Measurements from ENCODE around the gene SPATA9. TPM values are rescaled to one million over a fixed set of nuclear protein-coding genes. Genes with fewer than 3 reads are reported as not detected.

The SPATA9 gene
- total and polyA plus RNA-seq, 9 of the 15 experiments (the other 6 are each of a cell fraction or from before 2014, with no cell fraction given), result 0.16 to 5.5 (median 0.39) TPM; not detected in 3

DNA sequence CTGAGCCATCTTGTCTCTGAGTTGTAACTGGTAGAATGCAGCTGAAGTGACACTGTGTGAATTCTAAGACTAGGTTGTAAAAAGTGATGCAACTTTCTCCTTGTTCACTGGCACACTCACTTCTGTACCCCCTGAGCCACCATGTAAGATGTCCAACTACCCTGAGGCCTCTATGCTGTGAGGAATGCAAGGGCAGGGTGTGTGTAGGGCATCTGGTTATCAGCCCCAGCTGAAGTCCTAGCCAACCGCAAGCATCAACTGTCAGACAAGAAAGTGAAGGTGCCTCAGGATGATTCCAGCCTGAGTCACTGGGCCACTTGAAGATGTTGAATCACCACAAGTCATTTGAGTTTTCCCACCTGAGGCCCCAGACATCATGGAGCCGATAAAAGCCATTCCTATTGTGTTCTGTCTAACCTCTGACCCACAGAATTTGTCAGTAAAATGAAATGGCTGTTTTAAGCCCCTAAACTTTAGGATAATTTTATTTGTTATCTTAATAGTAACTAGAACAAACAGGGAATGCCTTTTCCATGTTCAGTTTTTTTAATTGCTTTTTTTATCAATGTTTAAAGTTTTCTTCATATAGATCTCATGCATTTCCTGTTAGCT, 29.7 kb upstream of the SPATA9 start (continued):
- TF ChIP-seq, protein P1, sequence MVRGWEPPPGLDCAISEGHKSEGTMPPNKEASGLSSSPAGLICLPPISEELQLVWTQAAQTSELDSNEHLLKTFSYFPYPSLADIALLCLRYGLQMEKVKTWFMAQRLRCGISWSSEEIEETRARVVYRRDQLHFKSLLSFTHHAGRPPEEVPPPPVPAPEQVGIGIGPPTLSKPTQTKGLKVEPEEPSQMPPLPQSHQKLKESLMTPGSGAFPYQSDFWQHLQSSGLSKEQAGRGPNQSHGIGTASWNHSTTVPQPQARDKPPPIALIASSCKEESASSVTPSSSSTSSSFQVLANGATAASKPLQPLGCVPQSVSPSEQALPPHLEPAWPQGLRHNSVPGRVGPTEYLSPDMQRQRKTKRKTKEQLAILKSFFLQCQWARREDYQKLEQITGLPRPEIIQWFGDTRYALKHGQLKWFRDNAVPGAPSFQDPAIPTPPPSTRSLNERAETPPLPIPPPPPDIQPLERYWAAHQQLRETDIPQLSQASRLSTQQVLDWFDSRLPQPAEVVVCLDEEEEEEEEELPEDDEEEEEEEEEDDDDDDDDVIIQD (CRISPR knock-in tag; IDR thresholded peaks at IDR 0.05), result no peak
- TF ChIP-seq, protein P2, sequence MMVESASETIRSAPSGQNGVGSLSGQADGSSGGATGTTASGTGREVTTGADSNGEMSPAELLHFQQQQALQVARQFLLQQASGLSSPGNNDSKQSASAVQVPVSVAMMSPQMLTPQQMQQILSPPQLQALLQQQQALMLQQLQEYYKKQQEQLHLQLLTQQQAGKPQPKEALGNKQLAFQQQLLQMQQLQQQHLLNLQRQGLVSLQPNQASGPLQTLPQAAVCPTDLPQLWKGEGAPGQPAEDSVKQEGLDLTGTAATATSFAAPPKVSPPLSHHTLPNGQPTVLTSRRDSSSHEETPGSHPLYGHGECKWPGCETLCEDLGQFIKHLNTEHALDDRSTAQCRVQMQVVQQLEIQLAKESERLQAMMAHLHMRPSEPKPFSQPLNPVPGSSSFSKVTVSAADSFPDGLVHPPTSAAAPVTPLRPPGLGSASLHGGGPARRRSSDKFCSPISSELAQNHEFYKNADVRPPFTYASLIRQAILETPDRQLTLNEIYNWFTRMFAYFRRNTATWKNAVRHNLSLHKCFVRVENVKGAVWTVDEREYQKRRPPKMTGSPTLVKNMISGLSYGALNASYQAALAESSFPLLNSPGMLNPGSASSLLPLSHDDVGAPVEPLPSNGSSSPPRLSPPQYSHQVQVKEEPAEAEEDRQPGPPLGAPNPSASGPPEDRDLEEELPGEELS (CRISPR knock-in tag; IDR thresholded peaks at IDR 0.05; ENCODE audit: borderline replicate concordance), result no peak
- TF ChIP-seq EP300 (IDR thresholded peaks at IDR 0.05; ENCODE audit: low read length) (peak; percentile 100), NRF1 (conservative IDR thresholded peaks at IDR 0.05 in 1 of 2, IDR thresholded peaks at IDR 0.05 in 1 of 2) (peak; percentile 46 to 56; a peak in 2 of 4 replicates), ZFP1 (CRISPR knock-in tag; IDR thresholded peaks at IDR 0.05) (no peak), MCM3 (IDR thresholded peaks at IDR 0.05) (no peak), ZNF445 (CRISPR knock-in tag; IDR thresholded peaks at IDR 0.05; ENCODE audit: low read depth) (no peak), TCF3 (CRISPR knock-in tag; IDR thresholded peaks at IDR 0.05) (peak; percentile 98), HMG20B (CRISPR knock-in tag; IDR thresholded peaks at IDR 0.05) (no peak), EGR1 (conservative IDR thresholded peaks at IDR 0.05) (no peak), HEY1 (CRISPR knock-in tag; IDR thresholded peaks at IDR 0.05; ENCODE audit: borderline replicate concordance) (no peak)
- TF ChIP-seq, protein P3, sequence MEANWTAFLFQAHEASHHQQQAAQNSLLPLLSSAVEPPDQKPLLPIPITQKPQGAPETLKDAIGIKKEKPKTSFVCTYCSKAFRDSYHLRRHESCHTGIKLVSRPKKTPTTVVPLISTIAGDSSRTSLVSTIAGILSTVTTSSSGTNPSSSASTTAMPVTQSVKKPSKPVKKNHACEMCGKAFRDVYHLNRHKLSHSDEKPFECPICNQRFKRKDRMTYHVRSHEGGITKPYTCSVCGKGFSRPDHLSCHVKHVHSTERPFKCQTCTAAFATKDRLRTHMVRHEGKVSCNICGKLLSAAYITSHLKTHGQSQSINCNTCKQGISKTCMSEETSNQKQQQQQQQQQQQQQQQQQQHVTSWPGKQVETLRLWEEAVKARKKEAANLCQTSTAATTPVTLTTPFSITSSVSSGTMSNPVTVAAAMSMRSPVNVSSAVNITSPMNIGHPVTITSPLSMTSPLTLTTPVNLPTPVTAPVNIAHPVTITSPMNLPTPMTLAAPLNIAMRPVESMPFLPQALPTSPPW (CRISPR knock-in tag; IDR thresholded peaks at IDR 0.05), result peak; percentile 67
